Measurements from ENCODE around the gene ZBTB34. TPM values are rescaled to one million over a fixed set of nuclear protein-coding genes. Genes with fewer than 3 reads are reported as not detected.

Gene ZBTB34
- total and polyA plus RNA-seq, 9 of the 15 experiments (the other 6 are each of a cell fraction or from before 2014, with no cell fraction given), result 2.7 to 15.6 (median 9.8) TPM

GRCh38 chr9:126934441-126934840 is 74.0 kb downstream of the ZBTB34 start:
- CTCF ChIA-PET (ENCODE audit: low intra/inter-chr PET ratio), result no interaction called here
- ATAC-seq (no peak), DNase-seq (ENCODE audit: extremely low read depth in 1 of 4, low spot score in 3 of 4) (no peak), FAIRE-seq (no peak)
- H2AFZ ChIP-seq (ENCODE audit: low read depth, low read length), result no peak overlapping the region
- no TSS peak for BruUV-seq (replicated peaks)
- peaks cover 11 to 28% of the 10 kb centered on the region in 2 experiments; a peak in 4 of 5 replicates for H3K27me3 ChIP-seq (ENCODE audit: control insufficient read depth in 2 of 2, insufficient read depth in 2 of 2, low read length in 2 of 2)
- H3K36me3 ChIP-seq (ENCODE audit: control insufficient read depth, insufficient read depth, low read length), result no peaks in the 10 kb centered on the region
- WGBS (ENCODE audit: insufficient coverage, low coverage, missing lambda C conversion rate), result 0% methylated on average over 8 of the region's 8 CpGs
- no peaks in the 10 kb centered on the region for H3K9me1 ChIP-seq (ENCODE audit: control insufficient read depth, insufficient read depth, low read length)
- no peaks in the 10 kb centered on the region for H3K4me1 ChIP-seq (replicated peaks in 1 of 2; ENCODE audit: control insufficient read depth in 2 of 2, insufficient read depth in 2 of 2, low read length in 2 of 2)
- TF ChIP-seq RREB1 (CRISPR knock-in tag; IDR thresholded peaks at IDR 0.05), result no peak
- no peak for TF ChIP-seq HOXB6 (CRISPR knock-in tag; IDR thresholded peaks at IDR 0.05; ENCODE audit: borderline replicate concordance)
- no peak for TF ChIP-seq DNMT1 (IDR thresholded peaks at IDR 0.05)
- no peak for TF ChIP-seq DEAF1 (CRISPR knock-in tag; IDR thresholded peaks at IDR 0.05)
- no peak for TF ChIP-seq ZFX (CRISPR knock-in tag; IDR thresholded peaks at IDR 0.05)
- TF ChIP-seq ZNF445 (CRISPR knock-in tag; IDR thresholded peaks at IDR 0.05; ENCODE audit: low read depth), result no peak
- TF ChIP-seq GTF2E2 (tag; IDR thresholded peaks at IDR 0.05), result no peak
- no peak for TF ChIP-seq ZNF561 (CRISPR knock-in tag; conservative IDR thresholded peaks at IDR 0.05)
- H3K9me3 ChIP-seq (replicated peaks; ENCODE audit: control insufficient read depth, insufficient read depth, low read depth, low read length), result no peaks in the 10 kb centered on the region
- in situ Hi-C loops (cut with MboI) (loop anchor here (25.0 kb wide), 1 partner anchor 978 kb away; the partner anchor contains the start of gene ST6GALNAC4), intact Hi-C loops (cut with micrococcal nuclease) (no loop called here)
- no peak overlapping the region for H3K27ac ChIP-seq (ENCODE audit: extremely low read depth, low read depth, low read length)
- H3K4me2 ChIP-seq (ENCODE audit: insufficient read depth, low read length), result no peak overlapping the region
- H3K4me3 ChIP-seq, result no peak overlapping the region
- H3K79me2 ChIP-seq (ENCODE audit: control insufficient read depth, insufficient read depth, low read length), result no peaks in the 10 kb centered on the region
- H4K20me1 ChIP-seq (replicated peaks; ENCODE audit: control insufficient read depth, insufficient read depth, low read length), result no peaks in the 10 kb centered on the region
- no peak overlapping the region for H3K9ac ChIP-seq (ENCODE audit: insufficient read depth in 1 of 2, low read depth in 2 of 2, low read length in 2 of 2)
- POLR2A ChIA-PET, result no interaction called here

All from K562 (cell line).